ENCODE results near the gene ANAPC13.

ANAPC13 gene, protein sequence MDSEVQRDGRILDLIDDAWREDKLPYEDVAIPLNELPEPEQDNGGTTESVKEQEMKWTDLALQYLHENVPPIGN

DNA sequence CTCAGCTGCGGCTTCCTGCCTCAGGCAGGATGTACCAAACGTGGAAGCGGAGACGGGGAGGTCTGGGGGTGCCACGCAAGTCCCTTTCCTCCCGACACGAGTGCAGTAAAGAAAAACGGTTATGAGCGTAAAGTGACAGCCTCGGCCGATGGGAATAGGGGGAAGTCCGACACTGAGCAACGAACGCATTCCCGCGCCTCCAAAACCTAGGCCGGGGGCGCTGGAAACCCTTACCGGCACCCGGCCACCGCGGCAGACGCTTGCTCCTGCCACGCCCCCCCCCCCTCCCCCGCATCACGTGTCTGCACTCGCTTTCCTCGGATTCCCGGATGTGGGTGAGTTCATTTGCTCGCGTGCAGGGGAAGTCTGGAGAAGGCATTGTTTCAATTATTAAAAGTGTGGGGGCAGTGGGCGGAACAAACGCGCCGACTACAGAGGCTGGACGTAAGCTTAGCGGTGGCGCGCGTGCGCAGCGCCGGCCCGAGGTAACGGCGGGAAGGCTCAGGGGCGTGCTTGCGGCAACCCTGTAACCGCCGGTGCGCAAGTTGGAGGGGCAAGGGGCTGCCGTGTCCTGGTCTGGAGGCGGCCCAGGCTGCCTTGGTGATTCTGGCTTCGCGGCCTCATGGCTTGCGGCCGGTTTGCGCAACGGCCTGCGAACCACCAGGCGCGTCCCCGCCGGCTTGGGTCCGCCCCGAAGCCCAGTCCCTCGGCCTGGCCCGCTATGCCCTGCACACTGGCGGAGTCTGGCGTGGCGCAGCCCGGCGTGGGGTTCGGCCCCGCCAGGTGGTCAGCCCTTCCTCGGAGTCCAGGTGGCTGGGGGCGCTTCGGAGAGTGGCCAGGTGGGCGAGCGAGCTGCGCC is at the start of gene ANAPC13, which contains the start of gene CEP63:
Gene ANAPC13, minus strand, starts transcription at position 268 of the 859 bp plus-strand sequence. CDS start 3,081 bp downstream, outside the sequence.
Gene CEP63, plus strand, starts transcription at position 340 of the 859 bp plus-strand sequence. CDS start 9,264 bp downstream, outside the sequence.
- TF ChIP-seq CTCF (IDR thresholded peaks at IDR 0.05): no peak

- no peak for TF ChIP-seq CTCF (IDR thresholded peaks at IDR 0.05)
These were observed 49.6 kb upstream of the ANAPC13 start for GRCh38 chr3:134535186-134535970.

DNA sequence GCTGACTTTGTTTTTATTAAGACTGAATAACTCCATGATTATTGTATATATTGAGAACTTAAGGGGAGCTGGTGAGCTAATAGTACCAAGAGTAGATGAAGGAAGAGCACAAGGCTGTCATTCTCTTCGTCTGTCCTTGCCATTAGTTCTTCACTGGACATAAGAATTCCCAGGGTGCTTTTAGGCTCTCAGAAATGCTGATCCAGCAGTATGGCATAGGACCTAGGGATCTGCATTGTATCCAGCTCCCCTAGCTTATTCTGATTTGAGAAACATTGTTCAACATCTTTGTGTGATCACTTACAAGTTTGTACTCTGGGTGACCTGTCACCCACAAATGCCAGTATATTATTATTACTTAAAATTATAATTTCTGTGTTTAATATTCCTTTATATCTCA is 47.7 kb upstream of the ANAPC13 start:
- no peak for TF ChIP-seq CTCF (IDR thresholded peaks at IDR 0.05)

GRCh38 chr3:134527538-134528186 is 41.9 kb upstream of the ANAPC13 start:
- TF ChIP-seq CTCF (IDR thresholded peaks at IDR 0.05): no peak

- no peak for TF ChIP-seq CTCF (IDR thresholded peaks at IDR 0.05)
These were observed 41.3 kb upstream of the ANAPC13 start for GRCh38 chr3:134527037-134527436.

GRCh38 chr3:134526319-134526718 is 40.5 kb upstream of the ANAPC13 start:
- TF ChIP-seq CTCF (IDR thresholded peaks at IDR 0.05): no peak

DNA sequence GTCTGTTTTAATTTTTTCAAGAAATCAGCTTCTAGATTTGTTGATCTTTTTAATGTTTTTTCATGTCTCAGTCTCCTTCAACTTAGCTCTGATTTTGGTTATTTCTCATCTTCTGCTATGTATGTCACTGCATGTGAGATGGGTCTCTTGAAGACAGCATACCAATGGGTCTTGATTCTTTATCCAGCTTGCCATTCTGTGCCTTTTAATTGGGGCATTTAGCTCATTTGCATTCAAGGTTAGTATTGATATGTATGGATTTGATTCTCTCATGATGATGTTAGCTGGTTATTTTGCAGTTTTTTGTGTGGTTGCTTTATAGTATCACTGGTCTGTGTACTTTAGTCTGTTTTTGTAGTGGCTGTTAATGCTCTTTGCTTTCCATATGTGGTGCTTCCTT is 39.5 kb upstream of the ANAPC13 start:
- TF ChIP-seq CTCF (IDR thresholded peaks at IDR 0.05): no peak
